ENCODE measurements around the gene YPEL2.
"Not testable (repeated sequence)": the region's sequence is repeated elsewhere in the genome, so short reads cannot be mapped to it uniquely, and the experiment has no call there.

DNA sequence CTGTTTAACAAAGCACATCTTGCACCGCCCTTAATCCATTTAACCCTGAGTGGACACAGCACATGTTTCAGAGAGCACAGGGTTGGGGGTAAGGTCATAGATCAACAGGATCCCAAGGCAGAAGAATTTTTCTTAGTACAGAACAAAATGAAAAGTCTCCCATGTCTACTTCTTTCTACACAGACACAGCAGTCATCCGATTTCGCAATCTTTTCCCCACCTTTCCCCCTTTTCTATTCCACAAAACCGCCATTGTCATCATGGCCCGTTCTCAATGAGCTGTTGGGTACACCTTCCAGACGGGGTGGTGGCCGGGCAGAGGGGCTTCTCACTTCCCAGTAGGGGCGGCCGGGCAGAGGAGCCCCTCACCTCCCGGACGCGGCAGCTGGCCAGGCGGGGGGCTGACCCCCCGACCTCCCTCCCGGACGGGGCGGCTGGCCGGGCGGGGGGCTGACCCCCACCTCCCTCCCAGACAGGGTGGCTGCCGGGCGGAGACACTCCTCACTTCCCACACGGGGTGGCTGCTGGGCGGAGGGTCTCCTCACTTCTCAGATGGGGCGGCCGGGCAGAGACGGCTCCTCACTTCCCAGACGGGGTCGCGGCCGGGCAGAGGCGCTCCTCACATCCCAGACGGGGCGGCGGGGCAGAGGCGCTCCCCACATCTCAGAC, 62.4 kb downstream of the YPEL2 start:
- not testable (repeated sequence) for TF ChIP-seq EZH2 (IDR thresholded peaks at IDR 0.05; ENCODE audit: borderline replicate concordance, insufficient read depth, low read depth, low read length, poor library complexity, severe bottlenecking)
- TF ChIP-seq, protein P1, sequence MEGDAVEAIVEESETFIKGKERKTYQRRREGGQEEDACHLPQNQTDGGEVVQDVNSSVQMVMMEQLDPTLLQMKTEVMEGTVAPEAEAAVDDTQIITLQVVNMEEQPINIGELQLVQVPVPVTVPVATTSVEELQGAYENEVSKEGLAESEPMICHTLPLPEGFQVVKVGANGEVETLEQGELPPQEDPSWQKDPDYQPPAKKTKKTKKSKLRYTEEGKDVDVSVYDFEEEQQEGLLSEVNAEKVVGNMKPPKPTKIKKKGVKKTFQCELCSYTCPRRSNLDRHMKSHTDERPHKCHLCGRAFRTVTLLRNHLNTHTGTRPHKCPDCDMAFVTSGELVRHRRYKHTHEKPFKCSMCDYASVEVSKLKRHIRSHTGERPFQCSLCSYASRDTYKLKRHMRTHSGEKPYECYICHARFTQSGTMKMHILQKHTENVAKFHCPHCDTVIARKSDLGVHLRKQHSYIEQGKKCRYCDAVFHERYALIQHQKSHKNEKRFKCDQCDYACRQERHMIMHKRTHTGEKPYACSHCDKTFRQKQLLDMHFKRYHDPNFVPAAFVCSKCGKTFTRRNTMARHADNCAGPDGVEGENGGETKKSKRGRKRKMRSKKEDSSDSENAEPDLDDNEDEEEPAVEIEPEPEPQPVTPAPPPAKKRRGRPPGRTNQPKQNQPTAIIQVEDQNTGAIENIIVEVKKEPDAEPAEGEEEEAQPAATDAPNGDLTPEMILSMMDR (IDR thresholded peaks at IDR 0.05) = not testable (repeated sequence)

Measured in B cell (primary cell).